ENCODE measurements around the gene ASCC1.

Gene ASCC1

DNA sequence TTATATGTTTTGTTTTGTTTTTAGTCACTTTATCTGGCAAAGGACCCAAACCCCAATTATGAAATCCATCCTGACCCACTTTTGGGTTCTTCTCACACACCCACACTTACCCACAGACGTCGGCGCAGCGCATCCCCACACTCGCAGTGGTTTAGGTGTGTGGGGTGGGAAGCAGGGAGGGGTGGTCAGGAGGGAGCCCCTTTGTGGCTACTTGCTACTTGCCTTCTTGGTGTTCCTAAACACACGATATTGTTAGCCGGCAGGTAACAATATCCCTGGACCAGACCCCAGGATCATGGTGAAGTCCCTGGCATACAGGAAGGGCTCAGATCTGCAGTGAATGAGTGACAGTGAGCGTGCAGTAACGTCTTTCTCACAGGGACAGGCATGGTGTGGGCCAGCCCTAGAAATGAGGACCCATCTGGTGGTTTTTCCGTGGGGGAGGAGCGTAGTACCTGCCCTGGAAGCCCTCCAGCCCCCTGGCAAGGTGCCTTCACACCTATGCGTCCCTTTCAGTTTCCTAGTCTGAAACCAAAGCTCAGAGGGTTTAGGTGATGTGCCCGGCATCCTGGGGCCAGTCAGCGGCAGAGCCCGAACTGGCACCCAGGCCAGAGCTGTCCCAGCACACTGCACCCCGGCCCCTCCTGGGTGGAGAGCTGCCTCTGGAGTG, 132.2 kb downstream of the ASCC1 start:
- peak; percentile 49 to 53 for DNase-seq (ENCODE audit: low read depth in 2 of 2)

- no peak for DNase-seq (ENCODE audit: low read depth in 2 of 2)
Measured at GRCh38 chr10:72082856-72083789, 133.0 kb downstream of the ASCC1 start.

DNA sequence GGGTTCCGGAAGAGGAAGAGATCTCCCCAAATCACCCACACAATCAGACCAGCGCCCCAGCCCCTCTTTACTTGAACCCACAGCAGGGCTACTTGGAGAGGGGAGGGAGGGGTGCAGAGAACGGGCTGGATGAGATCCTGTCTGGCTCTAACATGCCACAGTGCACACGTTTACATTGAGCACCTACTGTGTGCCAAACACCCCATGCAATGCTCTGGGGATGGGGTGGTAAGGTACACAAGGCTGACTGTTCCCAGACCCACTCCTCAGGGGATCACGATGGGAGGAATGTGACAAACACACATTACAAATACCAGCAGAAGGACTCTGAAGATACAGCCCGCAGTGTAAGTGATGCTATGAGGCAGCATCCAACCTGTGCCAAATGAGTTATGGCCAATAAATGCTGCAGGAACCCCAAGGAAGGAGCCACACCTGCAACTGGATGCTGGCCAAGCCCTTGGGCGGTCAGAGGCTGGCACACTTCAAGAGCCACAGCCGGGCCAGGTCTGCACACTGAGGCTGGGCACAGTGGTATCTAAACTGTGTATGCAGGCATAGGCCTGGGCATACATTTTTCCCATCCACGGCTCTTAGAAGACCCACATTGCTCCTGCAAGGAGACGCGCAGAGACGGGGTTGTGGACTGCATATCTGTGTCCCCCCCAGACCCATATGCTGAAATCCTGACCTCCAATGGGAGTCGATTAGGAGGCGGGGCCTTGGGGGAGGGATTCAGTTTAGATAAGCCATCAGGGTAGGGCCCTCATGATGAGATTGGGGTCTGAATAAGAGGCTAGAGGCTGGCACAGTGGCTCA, 134.1 kb downstream of the ASCC1 start:
- no peak for DNase-seq (ENCODE audit: low read depth in 2 of 2)

- no peak for DNase-seq (ENCODE audit: low read depth in 2 of 2)
Measured at GRCh38 chr10:72081210-72081609, 134.9 kb downstream of the ASCC1 start.

GRCh38 chr10:72080042-72080975, 135.8 kb downstream of the ASCC1 start:
- DNase-seq (ENCODE audit: low read depth in 2 of 2) = no peak

DNA sequence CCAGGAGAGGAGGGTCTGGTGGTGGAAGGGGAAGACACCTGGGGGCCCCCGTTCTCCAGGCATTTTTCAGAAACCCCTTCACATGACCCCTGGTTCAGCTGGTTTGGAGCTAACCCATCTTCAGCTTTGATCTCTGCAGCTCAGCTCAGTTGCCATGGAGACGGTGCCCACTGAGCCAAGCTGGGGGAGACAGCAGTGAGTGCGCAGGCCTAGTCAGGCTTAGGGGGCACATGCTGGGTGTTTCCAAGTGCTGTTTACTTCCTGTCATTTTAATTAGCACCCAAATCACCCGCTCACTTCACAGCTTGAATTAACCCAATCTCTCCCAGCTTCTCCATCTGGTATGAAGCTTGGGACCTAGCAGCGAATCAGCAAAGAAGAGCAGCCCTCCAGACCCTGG, 136.7 kb downstream of the ASCC1 start:
- DNase-seq (ENCODE audit: low read depth in 2 of 2) = no peak

- DNase-seq (ENCODE audit: low read depth in 2 of 2) = no peak
Measured at GRCh38 chr10:72077275-72077990, 138.6 kb downstream of the ASCC1 start.

- DNase-seq (ENCODE audit: low read depth in 2 of 2) = no peak
Measured at GRCh38 chr10:72076756-72077155, 139.3 kb downstream of the ASCC1 start.

- DNase-seq (ENCODE audit: low read depth in 2 of 2) = no peak
Measured at GRCh38 chr10:72075376-72076115, 140.5 kb downstream of the ASCC1 start.

- no peak for DNase-seq (ENCODE audit: low read depth in 2 of 2)
Measured at GRCh38 chr10:72074574-72075375, 141.3 kb downstream of the ASCC1 start.

- no peak for DNase-seq (ENCODE audit: low read depth in 2 of 2)
Measured at GRCh38 chr10:72073708-72074573, 142.1 kb downstream of the ASCC1 start.

- no peak for DNase-seq (ENCODE audit: low read depth in 2 of 2)
Measured at GRCh38 chr10:72072639-72073038, 143.4 kb downstream of the ASCC1 start.

DNA sequence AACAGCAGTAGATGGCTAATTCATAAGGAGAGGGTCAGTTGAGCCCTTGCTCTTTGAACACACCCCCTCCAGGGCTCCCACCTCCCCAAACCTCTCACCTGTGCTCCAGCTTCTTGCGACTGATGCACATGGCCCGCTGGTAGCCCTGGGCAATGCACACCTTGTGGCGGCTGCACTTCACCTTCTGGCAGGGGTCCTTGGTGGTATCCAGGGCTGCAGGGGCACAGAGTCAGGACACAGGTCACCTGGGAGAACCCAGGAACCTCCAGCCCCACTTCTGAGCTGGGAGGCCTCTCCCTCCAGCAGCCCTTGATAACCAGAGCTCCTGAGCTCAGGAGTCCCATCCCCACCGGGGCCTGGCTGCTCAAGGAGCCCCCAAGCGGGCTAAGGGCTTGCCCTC, 144.0 kb downstream of the ASCC1 start:
- no peak for DNase-seq (ENCODE audit: low read depth in 2 of 2)

DNA sequence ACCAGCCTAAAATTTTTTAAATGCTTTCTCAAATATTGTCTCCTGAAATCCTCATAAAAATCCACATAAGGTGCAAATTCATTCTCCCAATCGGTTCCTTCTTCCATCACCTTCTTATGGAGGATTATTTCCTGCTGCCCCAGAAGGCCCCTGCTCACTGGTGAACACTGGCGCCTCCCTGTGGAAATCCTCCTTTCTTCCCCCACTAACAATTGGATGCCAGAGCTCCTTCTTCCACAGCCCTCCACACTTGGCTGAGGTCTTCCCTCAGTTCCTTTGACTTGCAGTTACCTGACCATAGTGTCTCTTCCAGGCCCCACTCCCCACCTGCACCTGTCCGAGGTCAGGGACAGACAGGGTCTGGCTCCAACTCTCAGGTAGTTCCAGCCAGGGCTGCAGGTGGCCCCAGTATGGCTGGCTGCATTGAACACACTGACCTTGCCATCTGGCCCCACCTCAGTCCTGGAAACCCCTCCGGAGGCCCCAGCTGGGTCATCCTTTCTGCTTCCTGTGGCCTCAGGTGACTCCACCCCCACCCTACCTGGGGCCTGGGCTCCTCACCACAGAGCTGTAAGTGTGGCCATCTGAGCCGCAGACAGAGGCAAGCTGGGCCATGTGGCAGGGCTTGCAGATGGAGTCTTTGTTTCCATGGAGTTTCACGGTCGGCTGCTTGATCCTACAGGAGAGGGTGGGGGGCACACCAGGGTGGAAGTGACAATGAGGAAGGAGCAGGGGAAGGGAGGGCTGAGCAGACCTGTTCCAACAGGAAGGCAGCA, 146.1 kb downstream of the ASCC1 start:
- DNase-seq (ENCODE audit: low read depth in 2 of 2) = no peak

GRCh38 chr10:72068901-72069446, 147.1 kb downstream of the ASCC1 start:
- DNase-seq (ENCODE audit: low read depth in 2 of 2) = no peak

DNA sequence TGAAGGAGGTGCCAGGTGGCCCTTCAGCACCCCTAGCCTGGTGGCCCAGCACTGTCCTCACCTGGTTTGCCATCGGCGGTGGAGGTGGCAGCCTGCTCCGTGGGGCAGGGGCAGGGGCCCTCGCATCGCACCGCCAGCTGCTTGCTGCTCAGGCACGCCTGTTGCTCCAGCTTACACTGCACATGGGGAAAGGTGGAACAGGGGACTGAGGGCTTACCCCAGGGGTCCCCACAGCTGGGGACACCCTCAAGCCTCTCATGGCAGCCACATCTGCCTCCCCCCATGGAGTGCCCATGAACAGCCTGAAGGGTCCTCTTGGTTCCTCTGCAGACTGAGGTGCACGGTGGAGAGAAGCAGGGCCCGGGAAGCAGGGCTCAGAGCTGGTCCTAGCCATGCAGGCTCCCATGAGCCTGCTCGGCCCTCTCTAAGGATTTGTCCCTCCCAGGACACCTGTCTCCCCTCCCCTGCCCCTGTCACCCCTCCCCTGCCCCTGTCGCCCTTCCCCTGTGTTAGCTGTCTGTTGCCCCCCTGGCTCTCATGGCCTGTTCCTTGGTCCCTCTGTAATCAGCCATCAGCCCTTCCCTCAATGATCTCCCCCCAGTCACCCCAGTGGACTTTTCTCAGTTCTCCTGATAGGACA, 147.8 kb downstream of the ASCC1 start:
- DNase-seq (ENCODE audit: low read depth in 2 of 2) = no peak

Data from activated CD4-positive, alpha-beta T cell treated with anti-CD3 and anti-CD28 coated beads for 24 hours (primary cell).